H1 (cell line): ENCODE results near the gene SERAC1. TPM values are rescaled to one million over a fixed set of nuclear protein-coding genes. Genes with fewer than 3 reads are reported as not detected.
A peak's percentile ranks its signal among the peaks of the same experiment; 100 is the strongest.

ENCODE experiments used
- CHD1 ChIP-seq: IDR thresholded peaks from 2 replicates; pipeline ENCODE4 v1.6.1; 2012; ENCODE audit warnings: low read depth, low read length, improper control_type of control experiment
- CHD2 ChIP-seq: IDR thresholded peaks from 2 replicates; pipeline ENCODE4 v1.6.1; 2012; ENCODE audit warnings: low read length, improper control_type of control experiment
- CREB1 ChIP-seq: IDR thresholded peaks from 2 replicates; pipeline ENCODE4 v1.6.1; 2012; ENCODE audit warnings: inconsistent platforms
- HDAC6 ChIP-seq: IDR thresholded peaks from one replicate; pipeline ENCODE4 v1.7.1; 2012; ENCODE audit warnings: low read depth, mild to moderate bottlenecking, inconsistent platforms, low read length, moderate library complexity
- JUND ChIP-seq: IDR thresholded peaks from 2 replicates; pipeline ENCODE4 v1.6.1; 2011; ENCODE audit warnings: mild to moderate bottlenecking, improper control_type of control experiment, low read length
- KDM1A ChIP-seq: fragments of 200-600, 300-600 bp; sonication (generic); IDR thresholded peaks from 2 replicates; pipeline ENCODE4 v1.7.1; 2016; ENCODE audit warnings: mild to moderate bottlenecking, low read length, borderline replicate concordance
- POLR2A ChIP-seq, 2 experiments: IDR thresholded peaks; 1 replicate in 1 of 2; 2 replicates in 1 of 2; pipeline ENCODE4 v1.6.1; 2011; ENCODE audit warnings: low read depth in 2 of 2, low read length in 2 of 2, mild to moderate bottlenecking in 2 of 2; ENCODE audit errors: control extremely low read depth in 1 of 2
- POLR2AphosphoS5 ChIP-seq: IDR thresholded peaks from 2 replicates; pipeline ENCODE4 v1.6.1; 2011; ENCODE audit warnings: low read depth, low read length
- RFX5 ChIP-seq: IDR thresholded peaks from 2 replicates; pipeline ENCODE4 v1.6.1; 2011; ENCODE audit warnings: low read depth, low read length, improper control_type of control experiment, borderline replicate concordance
- SIRT6 ChIP-seq: IDR thresholded peaks from one replicate; pipeline ENCODE4 v1.7.1; 2012; ENCODE audit warnings: low read length, inconsistent platforms
- TAF1 ChIP-seq: IDR thresholded peaks from 2 replicates; pipeline ENCODE4 v1.6.1; 2011; ENCODE audit warnings: mild to moderate bottlenecking, low read depth, low read length
- TBP ChIP-seq: IDR thresholded peaks from 2 replicates; pipeline ENCODE4 v1.6.1; 2011; ENCODE audit warnings: low read depth, low read length, improper control_type of control experiment
- YY1 ChIP-seq: IDR thresholded peaks from 2 replicates; pipeline ENCODE4 v1.6.1; 2011; ENCODE audit warnings: low read depth, mild to moderate bottlenecking, low read length
- polyA plus RNA-seq, 7 experiments: library from polyadenylated mRNA; depleted of rRNA in 3 of 7; stranded (reverse) in 5 of 7; unstranded in 2 of 7; fragments of >200 nt in 5 of 7; fragments of 200-250 nt in 2 of 7; gene quantifications; 1 replicate in 5 of 7; 2 replicates in 1 of 7; 4 replicates in 1 of 7; pipeline versions ENCODE4 v1.2.1 to v1.2.3, GENCODE V29; 2011 to 2013; ENCODE audit warnings: missing spikeins in 2 of 7, mixed read lengths in 2 of 7
- total RNA-seq: library from RNA; stranded (reverse); fragmentation: NEBNext Ultra II Directional; extraction: Animal tissue kit (Norgen Biotek cat#: 25700); gene quantifications from 2 replicates; pipeline ENCODE4 v1.2.1, GENCODE V29; 2021
- TF ChIP-seq, protein P1 (sequence below): IDR thresholded peaks from 2 replicates; pipeline ENCODE4 v1.6.1; 2012; ENCODE audit warnings: inconsistent platforms

The SERAC1 gene
- total and polyA plus RNA-seq, 2 of the 8 experiments (the other 6 are each of a cell fraction or from before 2014, with no cell fraction given), result 7.3 to 9.0 TPM

DNA sequence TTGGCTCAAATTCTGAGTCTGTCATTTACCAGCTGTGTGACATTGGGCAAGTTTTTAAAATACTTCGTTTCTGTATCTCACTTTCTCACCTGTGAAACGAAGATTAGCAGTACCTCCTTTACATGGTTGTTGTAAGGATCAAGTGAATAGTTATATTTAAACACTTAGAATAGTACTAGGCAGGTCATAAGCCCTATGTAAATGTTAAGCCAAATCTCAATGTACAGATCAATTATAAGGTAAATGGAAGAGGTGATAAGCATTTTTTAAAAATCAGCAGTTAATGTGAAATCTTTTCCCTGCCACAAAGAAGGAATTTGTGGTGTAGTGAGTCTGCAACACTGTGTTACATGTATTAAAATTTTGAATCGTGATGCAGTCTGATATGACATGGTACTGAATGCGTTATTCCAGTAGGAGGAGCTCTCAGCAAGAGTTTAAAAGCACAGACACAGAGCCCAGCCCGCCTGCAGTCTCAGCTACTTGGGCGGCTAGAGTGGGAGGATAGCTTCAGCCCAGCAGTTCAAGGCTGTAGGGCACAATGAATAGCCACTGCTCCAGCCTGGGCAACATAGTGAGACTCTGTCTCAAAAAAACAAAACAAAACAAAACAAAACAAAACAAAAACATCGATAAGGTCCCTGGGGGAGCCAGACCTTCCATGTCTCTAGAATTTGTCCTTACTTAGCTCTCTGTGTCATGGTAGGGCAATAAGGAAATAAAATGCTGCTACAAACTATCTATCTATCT lies 46.0 kb upstream of the SERAC1 start (continued):
- TF ChIP-seq POLR2A (IDR thresholded peaks at IDR 0.05; ENCODE audit: control extremely low read depth in 1 of 2, low read depth in 2 of 2, low read length in 2 of 2), result no peak
- TF ChIP-seq JUND, result no peak
- no peak for TF ChIP-seq TAF1
- TF ChIP-seq SIRT6, result no peak
- no peak for TF ChIP-seq HDAC6
- TF ChIP-seq CHD1, result no peak
- TF ChIP-seq POLR2AphosphoS5, result no peak
- no peak for TF ChIP-seq YY1
- no peak for TF ChIP-seq CHD2
- 0 out of 2 replicates have a peak, but pooled peaks have one; percentile 15 for TF ChIP-seq CREB1
- 0 out of 2 replicates have a peak, but pooled peaks have one; percentile 30 for TF ChIP-seq TBP
- no peak for TF ChIP-seq RFX5
- TF ChIP-seq KDM1A, result peak; percentile 86; the same call in 1 of the 2 replicates
- TF ChIP-seq, protein P1, sequence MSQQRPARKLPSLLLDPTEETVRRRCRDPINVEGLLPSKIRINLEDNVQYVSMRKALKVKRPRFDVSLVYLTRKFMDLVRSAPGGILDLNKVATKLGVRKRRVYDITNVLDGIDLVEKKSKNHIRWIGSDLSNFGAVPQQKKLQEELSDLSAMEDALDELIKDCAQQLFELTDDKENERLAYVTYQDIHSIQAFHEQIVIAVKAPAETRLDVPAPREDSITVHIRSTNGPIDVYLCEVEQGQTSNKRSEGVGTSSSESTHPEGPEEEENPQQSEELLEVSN, result no peak
